HepG2 (cell line): ENCODE results near the gene GPR65. TPM values are rescaled to one million over a fixed set of nuclear protein-coding genes. Genes with fewer than 3 reads are reported as not detected.
A peak's percentile ranks its signal among the peaks of the same experiment; 100 is the strongest.
"Not testable (repeated sequence)": the region's sequence is repeated elsewhere in the genome, so short reads cannot be mapped to it uniquely, and the experiment has no call there.

Experiments
- DMAP1 ChIP-seq: IDR thresholded peaks from 2 replicates; pipeline ENCODE4 v1.6.1; 2016
- FOXP1 ChIP-seq, 2 experiments: fragments of 450-650 bp in 1 of 2; IDR thresholded peaks; 2 replicates each; pipeline ENCODE4 v1.6.1; 2017 to 2018; ENCODE audit warnings: antibody characterized with exemption in 1 of 2
- HDAC1 ChIP-seq: sonication (generic); formaldehyde crosslinking; IDR thresholded peaks from 2 replicates; pipeline ENCODE4 v1.5.1; 2020; ENCODE audit warnings: mild to moderate bottlenecking, missing genetic modification reagents
- MIXL1 ChIP-seq: IDR thresholded peaks from 2 replicates; pipeline ENCODE4 v1.6.1; 2016
- PITX1 ChIP-seq: sonication (generic); formaldehyde crosslinking; IDR thresholded peaks from 2 replicates; pipeline ENCODE4 v1.5.1; 2020; ENCODE audit warnings: mild to moderate bottlenecking, missing genetic modification reagents
- RARA ChIP-seq: IDR thresholded peaks from 2 replicates; pipeline ENCODE4 v1.6.1; 2016; ENCODE audit warnings: missing genetic modification reagents, missing compliant biosample characterization
- STAG1 ChIP-seq: sonication (generic); formaldehyde crosslinking; IDR thresholded peaks from 2 replicates; pipeline ENCODE4 v1.4.0; 2020; ENCODE audit warnings: missing genetic modification reagents
- YEATS4 ChIP-seq: sonication (generic); formaldehyde crosslinking; IDR thresholded peaks from 2 replicates; pipeline ENCODE4 v1.4.0; 2020; ENCODE audit warnings: missing genetic modification reagents, borderline replicate concordance
- ZBTB20 ChIP-seq: sonication (generic); formaldehyde crosslinking; IDR thresholded peaks from 2 replicates; pipeline ENCODE4 v1.8.1; 2023; ENCODE audit warnings: missing genetic modification reagents, low read depth, mild to moderate bottlenecking, borderline replicate concordance
- ZKSCAN8 ChIP-seq: IDR thresholded peaks from 2 replicates; pipeline ENCODE4 v1.6.1; 2016; ENCODE audit warnings: borderline replicate concordance, missing genetic modification reagents, missing compliant biosample characterization
- ZNF232 ChIP-seq: sonication (generic); formaldehyde crosslinking; IDR thresholded peaks from 2 replicates; pipeline ENCODE4 v1.4.0; 2020; ENCODE audit warnings: missing genetic modification reagents, borderline replicate concordance
- ZNF331 ChIP-seq: sonication (generic); formaldehyde crosslinking; IDR thresholded peaks from 2 replicates; pipeline ENCODE4 v1.4.0; 2020; ENCODE audit warnings: missing genetic modification reagents
- ZNF543 ChIP-seq: sonication (generic); formaldehyde crosslinking; IDR thresholded peaks from 2 replicates; pipeline ENCODE4 v1.4.0; 2020; ENCODE audit warnings: mild to moderate bottlenecking, missing genetic modification reagents
- polyA plus RNA-seq, 8 experiments: library from polyadenylated mRNA; depleted of rRNA in 3 of 8; stranded (reverse) in 7 of 8; unstranded in 1 of 8; fragments of >200 nt; fragmentation: Illumina TruSeq in 4 of 8; extraction: Trizol in 4 of 8; gene quantifications; 2 replicates each; pipeline versions ENCODE4 v1.2.1 to v1.2.3, GENCODE V29; 2011 to 2016; ENCODE audit warnings: low read depth in 4 of 8, missing spikeins in 1 of 8, mixed read lengths in 1 of 8; ENCODE audit not compliant: insufficient read depth in 1 of 8
- total RNA-seq, 5 experiments: library from RNA; depleted of rRNA; stranded (reverse); fragments of >200 nt; fragmentation: Illumina TruSeq; extraction: Trizol; gene quantifications; 2 replicates each; pipeline ENCODE4 v1.2.3, GENCODE V29; 2016; ENCODE audit warnings: low read depth in 1 of 5
- TF ChIP-seq, protein P1 (sequence below): sonication (generic); formaldehyde crosslinking; IDR thresholded peaks from 2 replicates; pipeline ENCODE4 v1.4.0; 2020; ENCODE audit warnings: missing genetic modification reagents
- TF ChIP-seq, protein P2 (sequence below): sonication (generic); formaldehyde crosslinking; IDR thresholded peaks from 2 replicates; pipeline ENCODE4 v1.4.0; 2020; ENCODE audit warnings: missing genetic modification reagents
- TF ChIP-seq, protein P3 (sequence below): IDR thresholded peaks from 2 replicates; pipeline ENCODE4 v1.6.1; 2016; ENCODE audit warnings: low read depth, missing genetic modification reagents, missing compliant biosample characterization
- TF ChIP-seq, protein P4 (sequence below): IDR thresholded peaks from 2 replicates; pipeline ENCODE4 v1.6.1; 2016

Gene GPR65
- total and polyA plus RNA-seq, 2 of the 13 experiments (the other 11 are each of a cell fraction or from before 2014, with no cell fraction given) = not detected

DNA sequence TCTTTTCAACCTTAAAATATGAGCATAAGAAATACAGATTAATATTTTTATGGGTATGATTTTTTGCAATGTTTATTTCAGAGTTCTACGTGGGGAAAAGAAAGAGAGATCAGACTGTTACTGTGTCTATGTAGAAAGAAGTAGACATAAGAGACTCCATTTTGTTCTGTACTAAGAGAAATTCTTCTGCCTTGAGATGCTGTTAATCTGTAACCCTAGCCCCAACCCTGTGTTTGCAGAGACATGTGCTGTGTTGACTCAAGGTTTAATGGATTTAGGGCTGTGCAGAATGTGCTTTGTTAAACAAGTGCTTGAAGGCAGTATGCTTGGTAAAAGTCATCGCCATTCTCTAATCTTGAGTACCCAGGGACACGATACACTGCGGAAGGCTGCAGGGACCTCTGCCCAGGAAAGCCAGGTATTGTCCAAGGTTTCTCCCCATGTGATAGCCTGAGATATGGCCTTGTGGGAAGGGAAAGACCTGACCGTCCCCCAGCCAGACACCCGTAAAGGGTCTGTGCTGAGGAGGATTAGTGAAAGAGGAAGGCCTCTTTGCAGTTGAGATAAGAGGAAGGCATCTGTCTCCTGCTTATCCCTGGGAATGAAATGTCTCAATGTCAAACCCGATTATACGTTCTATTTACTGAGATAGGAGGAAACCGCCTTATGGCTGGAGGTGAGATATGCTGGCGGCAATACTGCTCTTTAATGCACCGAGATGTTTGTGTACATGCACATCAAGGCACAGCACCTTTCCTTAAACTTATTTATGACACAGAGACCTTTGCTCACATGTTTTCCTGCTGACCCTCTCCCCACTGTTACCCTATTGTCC is 19.5 kb downstream of the GPR65 start (continued):
- TF ChIP-seq, protein P1, sequence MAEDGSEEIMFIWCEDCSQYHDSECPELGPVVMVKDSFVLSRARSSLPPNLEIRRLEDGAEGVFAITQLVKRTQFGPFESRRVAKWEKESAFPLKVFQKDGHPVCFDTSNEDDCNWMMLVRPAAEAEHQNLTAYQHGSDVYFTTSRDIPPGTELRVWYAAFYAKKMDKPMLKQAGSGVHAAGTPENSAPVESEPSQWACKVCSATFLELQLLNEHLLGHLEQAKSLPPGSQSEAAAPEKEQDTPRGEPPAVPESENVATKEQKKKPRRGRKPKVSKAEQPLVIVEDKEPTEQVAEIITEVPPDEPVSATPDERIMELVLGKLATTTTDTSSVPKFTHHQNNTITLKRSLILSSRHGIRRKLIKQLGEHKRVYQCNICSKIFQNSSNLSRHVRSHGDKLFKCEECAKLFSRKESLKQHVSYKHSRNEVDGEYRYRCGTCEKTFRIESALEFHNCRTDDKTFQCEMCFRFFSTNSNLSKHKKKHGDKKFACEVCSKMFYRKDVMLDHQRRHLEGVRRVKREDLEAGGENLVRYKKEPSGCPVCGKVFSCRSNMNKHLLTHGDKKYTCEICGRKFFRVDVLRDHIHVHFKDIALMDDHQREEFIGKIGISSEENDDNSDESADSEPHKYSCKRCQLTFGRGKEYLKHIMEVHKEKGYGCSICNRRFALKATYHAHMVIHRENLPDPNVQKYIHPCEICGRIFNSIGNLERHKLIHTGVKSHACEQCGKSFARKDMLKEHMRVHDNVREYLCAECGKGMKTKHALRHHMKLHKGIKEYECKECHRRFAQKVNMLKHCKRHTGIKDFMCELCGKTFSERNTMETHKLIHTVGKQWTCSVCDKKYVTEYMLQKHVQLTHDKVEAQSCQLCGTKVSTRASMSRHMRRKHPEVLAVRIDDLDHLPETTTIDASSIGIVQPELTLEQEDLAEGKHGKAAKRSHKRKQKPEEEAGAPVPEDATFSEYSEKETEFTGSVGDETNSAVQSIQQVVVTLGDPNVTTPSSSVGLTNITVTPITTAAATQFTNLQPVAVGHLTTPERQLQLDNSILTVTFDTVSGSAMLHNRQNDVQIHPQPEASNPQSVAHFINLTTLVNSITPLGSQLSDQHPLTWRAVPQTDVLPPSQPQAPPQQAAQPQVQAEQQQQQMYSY (CRISPR knock-in tag) = 0 out of 2 replicates have a peak, but pooled peaks have one; percentile 27
- TF ChIP-seq FOXP1 (IDR thresholded peaks at IDR 0.05) = not testable (repeated sequence)
- TF ChIP-seq FOXP1 (CRISPR knock-in tag; IDR thresholded peaks at IDR 0.05) = peak; percentile 79
- peak; percentile 100 for TF ChIP-seq PITX1 (CRISPR knock-in tag)
- peak; percentile 23; the same call in 1 of the 2 replicates for TF ChIP-seq ZNF331 (CRISPR knock-in tag)
- TF ChIP-seq STAG1 (CRISPR knock-in tag) = 0 out of 2 replicates have a peak, but pooled peaks have one; percentile 7
- peak; percentile 56 for TF ChIP-seq YEATS4
- peak; percentile 49; the same call in 1 of the 2 replicates for TF ChIP-seq ZBTB20
- TF ChIP-seq, protein P2, sequence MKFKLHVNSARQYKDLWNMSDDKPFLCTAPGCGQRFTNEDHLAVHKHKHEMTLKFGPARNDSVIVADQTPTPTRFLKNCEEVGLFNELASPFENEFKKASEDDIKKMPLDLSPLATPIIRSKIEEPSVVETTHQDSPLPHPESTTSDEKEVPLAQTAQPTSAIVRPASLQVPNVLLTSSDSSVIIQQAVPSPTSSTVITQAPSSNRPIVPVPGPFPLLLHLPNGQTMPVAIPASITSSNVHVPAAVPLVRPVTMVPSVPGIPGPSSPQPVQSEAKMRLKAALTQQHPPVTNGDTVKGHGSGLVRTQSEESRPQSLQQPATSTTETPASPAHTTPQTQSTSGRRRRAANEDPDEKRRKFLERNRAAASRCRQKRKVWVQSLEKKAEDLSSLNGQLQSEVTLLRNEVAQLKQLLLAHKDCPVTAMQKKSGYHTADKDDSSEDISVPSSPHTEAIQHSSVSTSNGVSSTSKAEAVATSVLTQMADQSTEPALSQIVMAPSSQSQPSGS (CRISPR knock-in tag) = 0 out of 2 replicates have a peak, but pooled peaks have one; percentile 20
- TF ChIP-seq ZKSCAN8 (CRISPR knock-in tag) = 0 out of 2 replicates have a peak, but pooled peaks have one; percentile 37
- peak; percentile 28; the same call in 1 of the 2 replicates for TF ChIP-seq DMAP1 (CRISPR knock-in tag)
- TF ChIP-seq ZNF543 = 0 out of 2 replicates have a peak, but pooled peaks have one; percentile 20
- TF ChIP-seq HDAC1 (CRISPR knock-in tag) = peak; percentile 29
- TF ChIP-seq, protein P3, sequence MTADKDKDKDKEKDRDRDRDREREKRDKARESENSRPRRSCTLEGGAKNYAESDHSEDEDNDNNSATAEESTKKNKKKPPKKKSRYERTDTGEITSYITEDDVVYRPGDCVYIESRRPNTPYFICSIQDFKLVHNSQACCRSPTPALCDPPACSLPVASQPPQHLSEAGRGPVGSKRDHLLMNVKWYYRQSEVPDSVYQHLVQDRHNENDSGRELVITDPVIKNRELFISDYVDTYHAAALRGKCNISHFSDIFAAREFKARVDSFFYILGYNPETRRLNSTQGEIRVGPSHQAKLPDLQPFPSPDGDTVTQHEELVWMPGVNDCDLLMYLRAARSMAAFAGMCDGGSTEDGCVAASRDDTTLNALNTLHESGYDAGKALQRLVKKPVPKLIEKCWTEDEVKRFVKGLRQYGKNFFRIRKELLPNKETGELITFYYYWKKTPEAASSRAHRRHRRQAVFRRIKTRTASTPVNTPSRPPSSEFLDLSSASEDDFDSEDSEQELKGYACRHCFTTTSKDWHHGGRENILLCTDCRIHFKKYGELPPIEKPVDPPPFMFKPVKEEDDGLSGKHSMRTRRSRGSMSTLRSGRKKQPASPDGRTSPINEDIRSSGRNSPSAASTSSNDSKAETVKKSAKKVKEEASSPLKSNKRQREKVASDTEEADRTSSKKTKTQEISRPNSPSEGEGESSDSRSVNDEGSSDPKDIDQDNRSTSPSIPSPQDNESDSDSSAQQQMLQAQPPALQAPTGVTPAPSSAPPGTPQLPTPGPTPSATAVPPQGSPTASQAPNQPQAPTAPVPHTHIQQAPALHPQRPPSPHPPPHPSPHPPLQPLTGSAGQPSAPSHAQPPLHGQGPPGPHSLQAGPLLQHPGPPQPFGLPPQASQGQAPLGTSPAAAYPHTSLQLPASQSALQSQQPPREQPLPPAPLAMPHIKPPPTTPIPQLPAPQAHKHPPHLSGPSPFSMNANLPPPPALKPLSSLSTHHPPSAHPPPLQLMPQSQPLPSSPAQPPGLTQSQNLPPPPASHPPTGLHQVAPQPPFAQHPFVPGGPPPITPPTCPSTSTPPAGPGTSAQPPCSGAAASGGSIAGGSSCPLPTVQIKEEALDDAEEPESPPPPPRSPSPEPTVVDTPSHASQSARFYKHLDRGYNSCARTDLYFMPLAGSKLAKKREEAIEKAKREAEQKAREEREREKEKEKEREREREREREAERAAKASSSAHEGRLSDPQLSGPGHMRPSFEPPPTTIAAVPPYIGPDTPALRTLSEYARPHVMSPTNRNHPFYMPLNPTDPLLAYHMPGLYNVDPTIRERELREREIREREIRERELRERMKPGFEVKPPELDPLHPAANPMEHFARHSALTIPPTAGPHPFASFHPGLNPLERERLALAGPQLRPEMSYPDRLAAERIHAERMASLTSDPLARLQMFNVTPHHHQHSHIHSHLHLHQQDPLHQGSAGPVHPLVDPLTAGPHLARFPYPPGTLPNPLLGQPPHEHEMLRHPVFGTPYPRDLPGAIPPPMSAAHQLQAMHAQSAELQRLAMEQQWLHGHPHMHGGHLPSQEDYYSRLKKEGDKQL (CRISPR knock-in tag) = peak; percentile 83
- peak; percentile 86 for TF ChIP-seq MIXL1 (CRISPR knock-in tag)
- peak; percentile 60 for TF ChIP-seq RARA (CRISPR knock-in tag)
- 0 out of 2 replicates have a peak, but pooled peaks have one; percentile 14 for TF ChIP-seq ZNF232 (CRISPR knock-in tag)
- TF ChIP-seq, protein P4, sequence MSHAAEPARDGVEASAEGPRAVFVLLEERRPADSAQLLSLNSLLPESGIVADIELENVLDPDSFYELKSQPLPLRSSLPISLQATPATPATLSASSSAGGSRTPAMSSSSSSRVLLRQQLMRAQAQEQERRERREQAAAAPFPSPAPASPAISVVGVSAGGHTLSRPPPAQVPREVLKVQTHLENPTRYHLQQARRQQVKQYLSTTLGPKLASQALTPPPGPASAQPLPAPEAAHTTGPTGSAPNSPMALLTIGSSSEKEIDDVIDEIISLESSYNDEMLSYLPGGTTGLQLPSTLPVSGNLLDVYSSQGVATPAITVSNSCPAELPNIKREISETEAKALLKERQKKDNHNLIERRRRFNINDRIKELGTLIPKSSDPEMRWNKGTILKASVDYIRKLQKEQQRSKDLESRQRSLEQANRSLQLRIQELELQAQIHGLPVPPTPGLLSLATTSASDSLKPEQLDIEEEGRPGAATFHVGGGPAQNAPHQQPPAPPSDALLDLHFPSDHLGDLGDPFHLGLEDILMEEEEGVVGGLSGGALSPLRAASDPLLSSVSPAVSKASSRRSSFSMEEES (CRISPR knock-in tag) = 0 out of 2 replicates have a peak, but pooled peaks have one; percentile 39
